Sigmoid colon (tissue), 7 donors: ENCODE results near the gene USP34. TPM values are rescaled to one million over a fixed set of nuclear protein-coding genes. Genes with fewer than 3 reads are reported as not detected.

Source experiments
- DNase-seq: peaks from one replicate; pipeline ENCODE4 v3.0.0-alpha.2; 2019
- H3K27ac ChIP-seq, 4 donors: fragments of 200-600 bp; sonication (generic); one replicate each; pipeline ENCODE4 v1.5.1; 2016 to 2019; ENCODE audit warnings: mild to moderate bottlenecking in 1 of 4
- H3K27me3 ChIP-seq, 3 donors: fragments of 200-600 bp; sonication (generic); one replicate each; pipeline ENCODE4 v1.5.1; 2019; ENCODE audit warnings: mild to moderate bottlenecking in 1 of 3
- H3K36me3 ChIP-seq, 4 donors: fragments of 200-600 bp; sonication (generic); one replicate each; pipeline ENCODE4 v1.5.1; 2016 to 2019
- H3K4me1 ChIP-seq, 4 donors: fragments of 200-600 bp; sonication (generic); one replicate each; pipeline ENCODE4 v1.5.1; 2017 to 2019
- H3K4me3 ChIP-seq, 4 donors: fragments of 200-600 bp; sonication (generic); one replicate each; pipeline ENCODE4 v1.5.1; 2017 to 2019; ENCODE audit warnings: mild to moderate bottlenecking in 2 of 4, moderate library complexity in 1 of 4
- H3K9me3 ChIP-seq, 4 donors: fragments of 200-600 bp in 3 of 4; sonication (generic) in 3 of 4; one replicate each; pipeline versions ENCODE4 v1.5.1 to v1.6.1; 2013 to 2019
- CTCF ChIP-seq, 4 experiments: fragments of 450-650 bp in 3 of 4; fragments of 200-600 bp in 1 of 4; IDR thresholded peaks; one replicate each; pipeline ENCODE4 v1.5.1; 2016 to 2019; ENCODE audit warnings: antibody characterized with exemption in 4 of 4, mild to moderate bottlenecking in 3 of 4, moderate library complexity in 2 of 4
- EP300 ChIP-seq, 4 donors: sonication (generic); formaldehyde crosslinking; IDR thresholded peaks; one replicate each; pipeline ENCODE4 v1.6.1; 2017; ENCODE audit warnings: antibody characterized with exemption in 4 of 4
- POLR2A ChIP-seq, 2 donors: fragments of 450-650 bp; IDR thresholded peaks; one replicate each; pipeline ENCODE4 v1.6.1; 2016; ENCODE audit warnings: antibody characterized with exemption in 2 of 2, mild to moderate bottlenecking in 2 of 2, moderate library complexity in 2 of 2
- POLR2AphosphoS5 ChIP-seq, 4 donors: sonication (generic); formaldehyde crosslinking; IDR thresholded peaks; one replicate each; pipeline ENCODE4 v1.6.1; 2017; ENCODE audit warnings: antibody characterized with exemption in 4 of 4
- WGBS, 2 donors: extraction: QIAGEN DNeasy Blood & Tissue Kit; methylation state at CpG; one replicate each; pipeline ENCODE4 v1.1.7; 2013; 5-methylcytosine and 5-hydroxymethylcytosine counted together
- intact Hi-C: fragments of 100-400 bp; cut with DNase I; formaldehyde crosslinking; loops from one replicate; pipeline ENCODE4 v1.15.1; 2023
- polyA plus RNA-seq, 3 donors: library from polyadenylated mRNA; stranded (reverse); fragments of 200-250 nt; gene quantifications; one replicate each; pipeline ENCODE4 v1.2.3, GENCODE V29; 2013
- total RNA-seq, 4 donors: library from RNA; depleted of rRNA; stranded (reverse); fragments of >200 nt; gene quantifications; one replicate each; pipeline ENCODE4 v1.1.0, GENCODE V29; 2016
- donor health status: healthy with polysubstance abuse.
- donor health status: Bipolar disorder and iron deficiency.
- donor health status: healthy.

USP34 gene
- total and polyA plus RNA-seq, 7 donors, result 23.6 to 158 (median 135) TPM

GRCh38 chr2:61229936-61230335, 241.0 kb downstream of the USP34 start:
- Histone ChIP-seq H3K4me1 (no peaks in the 10 kb centered on the region), H3K36me3 (peaks cover 6 to 96% (median 33%) of the 10 kb centered on the region in 4 donors), H3K4me3 (no peak overlapping the region), H3K9me3 (no peaks in the 10 kb centered on the region), H3K27ac (no peak overlapping the region), H3K27me3 (no peaks in the 10 kb centered on the region)
- WGBS, 2 donors, result 93 to 96% methylated on average over 2 of the region's 2 CpGs
- TF ChIP-seq POLR2A (IDR thresholded peaks at IDR 0.05) (no peak), EP300 (IDR thresholded peaks at IDR 0.05) (no peak), POLR2AphosphoS5 (IDR thresholded peaks at IDR 0.05) (no peak), CTCF (IDR thresholded peaks at IDR 0.05) (no peak)
- intact Hi-C loops, result no loop called here
- DNase-seq, result no peak

DNA sequence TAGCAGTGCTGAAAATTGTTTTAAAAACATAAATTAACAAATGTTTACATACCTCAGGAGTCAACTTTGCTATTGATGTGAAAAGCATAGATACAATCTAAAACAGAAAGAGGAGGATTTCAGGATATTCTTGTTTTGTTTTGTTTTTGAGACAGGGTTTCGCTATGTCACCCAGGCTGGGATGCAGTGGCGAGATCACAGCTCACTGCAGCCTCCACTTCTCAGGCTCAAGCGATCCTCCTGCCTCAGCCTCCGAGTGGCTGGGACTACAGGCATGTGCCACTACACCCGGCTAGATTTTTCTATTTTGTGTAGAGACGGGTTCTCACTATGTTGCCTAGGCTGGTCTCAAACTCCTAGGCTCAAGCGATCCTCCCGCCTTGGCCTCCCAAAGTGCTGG, 248.3 kb downstream of the USP34 start:
- 98% methylated on average over 8 of the region's 8 CpGs for WGBS, 2 donors

GRCh38 chr2:61221819-61222218, 249.1 kb downstream of the USP34 start:
- H3K9me3 ChIP-seq, result no peaks in the 10 kb centered on the region
- intact Hi-C loops, result no loop called here
- no peak overlapping the region for H3K4me3 ChIP-seq
- DNase-seq, result no peak
- H3K36me3 ChIP-seq, result peaks cover 0 to 80% (median 9%) of the 10 kb centered on the region in 4 donors
- WGBS, 2 donors, result 94% methylated on average over 5 of the region's 5 CpGs
- no peak for TF ChIP-seq POLR2AphosphoS5 (IDR thresholded peaks at IDR 0.05)
- TF ChIP-seq CTCF (IDR thresholded peaks at IDR 0.05), result no peak
- no peak for TF ChIP-seq POLR2A (IDR thresholded peaks at IDR 0.05)
- TF ChIP-seq EP300 (IDR thresholded peaks at IDR 0.05), result no peak
- no peak overlapping the region for H3K27ac ChIP-seq
- H3K27me3 ChIP-seq, result no peaks in the 10 kb centered on the region
- no peaks in the 10 kb centered on the region for H3K4me1 ChIP-seq

More for the DNA sequence above, 248.3 kb downstream of the USP34 start:
- intact Hi-C loops, result no loop called here
- H3K9me3 ChIP-seq, result no peaks in the 10 kb centered on the region
- peaks cover 0 to 86% (median 11%) of the 10 kb centered on the region in 4 donors for H3K36me3 ChIP-seq
- H3K4me1 ChIP-seq, result no peaks in the 10 kb centered on the region
- no peaks in the 10 kb centered on the region for H3K27me3 ChIP-seq
- DNase-seq, result no peak
- no peak overlapping the region for H3K4me3 ChIP-seq
- no peak for TF ChIP-seq POLR2AphosphoS5 (IDR thresholded peaks at IDR 0.05)
- no peak for TF ChIP-seq CTCF (IDR thresholded peaks at IDR 0.05)
- TF ChIP-seq POLR2A (IDR thresholded peaks at IDR 0.05), result no peak
- no peak for TF ChIP-seq EP300 (IDR thresholded peaks at IDR 0.05)
- H3K27ac ChIP-seq, result no peak overlapping the region

DNA sequence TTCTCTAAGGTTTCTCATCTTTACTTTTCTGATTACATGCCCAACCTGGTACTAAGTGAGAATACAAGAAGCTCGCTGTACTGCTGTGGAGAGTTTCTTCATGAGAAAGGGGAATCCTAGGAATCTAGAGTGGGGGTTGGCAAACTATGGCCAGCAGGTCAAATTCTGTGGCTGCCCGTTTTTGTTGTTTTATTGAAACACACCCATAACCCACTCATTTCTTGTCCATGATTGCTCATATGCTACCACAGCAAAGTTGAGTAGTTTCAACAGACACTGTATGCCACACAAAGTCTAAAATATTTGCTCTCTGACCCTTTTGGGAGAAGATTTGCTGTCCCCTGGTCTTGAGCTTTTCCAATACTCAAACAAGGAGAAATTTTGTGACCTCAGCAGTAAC, 250.1 kb downstream of the USP34 start:
- Histone ChIP-seq H3K36me3 (peaks cover 0 to 79% (median 4%) of the 10 kb centered on the region in 4 donors), H3K4me3 (no peak overlapping the region), H3K27me3 (no peaks in the 10 kb centered on the region), H3K9me3 (no peaks in the 10 kb centered on the region), H3K27ac (no peak overlapping the region), H3K4me1 (no peaks in the 10 kb centered on the region)
- no peak for DNase-seq
- TF ChIP-seq CTCF (IDR thresholded peaks at IDR 0.05) (no peak), POLR2A (IDR thresholded peaks at IDR 0.05) (no peak), EP300 (IDR thresholded peaks at IDR 0.05) (no peak), POLR2AphosphoS5 (IDR thresholded peaks at IDR 0.05) (no peak)
- intact Hi-C loops, result no loop called here
- 69 to 82% methylated on average over 2 of the region's 2 CpGs for WGBS, 2 donors

GRCh38 chr2:61218817-61219170, 252.1 kb downstream of the USP34 start:
- Histone ChIP-seq H3K27me3 (no peaks in the 10 kb centered on the region), H3K4me1 (no peaks in the 10 kb centered on the region), H3K27ac (no peak overlapping the region), H3K9me3 (no peaks in the 10 kb centered on the region), H3K4me3 (no peak overlapping the region), H3K36me3 (peaks cover 0 to 81% (median 8%) of the 10 kb centered on the region in 4 donors)
- WGBS, 2 donors, result 42 to 84% methylated on average over 2 of the region's 2 CpGs
- no peak for DNase-seq
- intact Hi-C loops, result no loop called here
- TF ChIP-seq POLR2AphosphoS5 (IDR thresholded peaks at IDR 0.05) (no peak), POLR2A (IDR thresholded peaks at IDR 0.05) (no peak), EP300 (IDR thresholded peaks at IDR 0.05) (no peak), CTCF (IDR thresholded peaks at IDR 0.05) (no peak)
